HepG2 (cell line): ENCODE results near the gene TCF3. TPM values are rescaled to one million over a fixed set of nuclear protein-coding genes. Genes with fewer than 3 reads are reported as not detected.

ENCODE experiments used
- ADNP ChIP-seq: sonication (generic); formaldehyde crosslinking; IDR thresholded peaks from 2 replicates; pipeline ENCODE4 v1.4.0; 2020; ENCODE audit warnings: missing genetic modification reagents
- ATF7 ChIP-seq, 2 experiments: fragments of 450-650 bp in 1 of 2; sonication (generic) in 1 of 2; formaldehyde crosslinking in 1 of 2; IDR thresholded peaks; 2 replicates each; pipeline versions ENCODE4 v1.4.0 to v1.6.1; 2016 to 2020; ENCODE audit warnings: antibody characterized with exemption in 1 of 2, mild to moderate bottlenecking in 1 of 2, missing genetic modification reagents in 1 of 2
- CBFB ChIP-seq: sonication (generic); formaldehyde crosslinking; IDR thresholded peaks from 2 replicates; pipeline ENCODE4 v1.4.0; 2020; ENCODE audit warnings: missing genetic modification reagents
- ELF1 ChIP-seq: sonication (generic); formaldehyde crosslinking; IDR thresholded peaks from 2 replicates; pipeline ENCODE4 v1.4.0; 2020; ENCODE audit warnings: missing genetic modification reagents
- ESRRA ChIP-seq: sonication (generic); formaldehyde crosslinking; IDR thresholded peaks from 2 replicates; pipeline ENCODE4 v1.5.1; 2020; ENCODE audit warnings: mild to moderate bottlenecking, low read depth, missing genetic modification reagents
- GABPA ChIP-seq, 2 experiments: IDR thresholded peaks; 2 replicates each; pipeline ENCODE4 v1.6.1; 2011 to 2016; ENCODE audit warnings: low read depth in 2 of 2, low read length in 1 of 2, missing biosample characterization in 1 of 2, missing genetic modification characterization in 1 of 2
- HOXA3 ChIP-seq: sonication (generic); formaldehyde crosslinking; IDR thresholded peaks from 2 replicates; pipeline ENCODE4 v1.5.0; 2020; ENCODE audit warnings: missing genetic modification reagents
- ISL2 ChIP-seq: sonication (generic); formaldehyde crosslinking; IDR thresholded peaks from 2 replicates; pipeline ENCODE4 v1.5.0; 2020; ENCODE audit warnings: missing genetic modification reagents
- MXD4 ChIP-seq: IDR thresholded peaks from 2 replicates; pipeline ENCODE4 v1.6.1; 2016; ENCODE audit warnings: mild to moderate bottlenecking, missing biosample characterization, missing genetic modification reagents
- NR2F2 ChIP-seq: IDR thresholded peaks from 2 replicates; pipeline ENCODE4 v1.6.1; 2012; ENCODE audit warnings: low read depth, inconsistent platforms, borderline replicate concordance
- RBM39 ChIP-seq: fragments of 200-400 bp; formaldehyde crosslinking; IDR thresholded peaks from one replicate; pipeline ENCODE4 v1.6.1; 2018; ENCODE audit warnings: antibody characterized with exemption, mild to moderate bottlenecking, low read depth, low read length; ENCODE audit not compliant: poor library complexity, severe bottlenecking
- SMAD9 ChIP-seq: sonication (generic); formaldehyde crosslinking; IDR thresholded peaks from 2 replicates; pipeline ENCODE4 v1.5.1; 2020; ENCODE audit warnings: mild to moderate bottlenecking, missing genetic modification reagents
- SOX6 ChIP-seq, 2 experiments: fragments of 450-650 bp in 1 of 2; sonication (generic) in 1 of 2; formaldehyde crosslinking in 1 of 2; IDR thresholded peaks; 2 replicates each; pipeline versions ENCODE4 v1.4.0 to v1.6.1; 2017 to 2020; ENCODE audit warnings: antibody characterized with exemption in 1 of 2, mild to moderate bottlenecking in 1 of 2, missing genetic modification reagents in 1 of 2
- SRSF1 ChIP-seq: fragments of 200-400 bp; formaldehyde crosslinking; optimal IDR thresholded peaks from 2 replicates; pipeline ENCODE3; 2017; ENCODE audit warnings: mild to moderate bottlenecking, low read depth, low read length, moderate library complexity
- TBP ChIP-seq: sonication (generic); formaldehyde crosslinking; IDR thresholded peaks from 2 replicates; pipeline ENCODE4 v1.5.0; 2020; ENCODE audit warnings: missing genetic modification reagents
- ZNF644 ChIP-seq: IDR thresholded peaks from 2 replicates; pipeline ENCODE4 v1.6.1; 2016; ENCODE audit warnings: low read depth
- ZNF75D ChIP-seq: sonication (generic); formaldehyde crosslinking; IDR thresholded peaks from 2 replicates; pipeline ENCODE4 v1.8.1; 2023; ENCODE audit warnings: missing genetic modification reagents, mild to moderate bottlenecking, borderline replicate concordance
- ZNF768 ChIP-seq: sonication (generic); formaldehyde crosslinking; IDR thresholded peaks from 2 replicates; pipeline ENCODE4 v1.4.0; 2020; ENCODE audit warnings: missing genetic modification reagents
- ZNF772 ChIP-seq: sonication (generic); formaldehyde crosslinking; IDR thresholded peaks from 2 replicates; pipeline ENCODE4 v1.5.0; 2020; ENCODE audit warnings: mild to moderate bottlenecking, missing genetic modification reagents
- polyA plus RNA-seq, 8 experiments: library from polyadenylated mRNA; depleted of rRNA in 3 of 8; stranded (reverse) in 7 of 8; unstranded in 1 of 8; fragments of >200 nt; fragmentation: Illumina TruSeq in 4 of 8; extraction: Trizol in 4 of 8; gene quantifications; 2 replicates each; pipeline versions ENCODE4 v1.2.1 to v1.2.3, GENCODE V29; 2011 to 2016; ENCODE audit warnings: low read depth in 4 of 8, missing spikeins in 1 of 8, mixed read lengths in 1 of 8; ENCODE audit not compliant: insufficient read depth in 1 of 8
- total RNA-seq, 5 experiments: library from RNA; depleted of rRNA; stranded (reverse); fragments of >200 nt; fragmentation: Illumina TruSeq; extraction: Trizol; gene quantifications; 2 replicates each; pipeline ENCODE4 v1.2.3, GENCODE V29; 2016; ENCODE audit warnings: low read depth in 1 of 5
- TF ChIP-seq, protein P1 (sequence below): sonication (generic); formaldehyde crosslinking; IDR thresholded peaks from 2 replicates; pipeline ENCODE4 v1.5.1; 2020; ENCODE audit warnings: mild to moderate bottlenecking, missing genetic modification reagents, borderline replicate concordance
- TF ChIP-seq, protein P2 (sequence below): sonication (generic); formaldehyde crosslinking; IDR thresholded peaks from 2 replicates; pipeline ENCODE4 v1.9.0; 2022; ENCODE audit warnings: low read depth, missing genetic modification reagents
- TF ChIP-seq, protein P3 (sequence below): IDR thresholded peaks from 2 replicates; pipeline ENCODE4 v1.6.1; 2016; ENCODE audit warnings: missing biosample characterization, missing genetic modification reagents, low read depth

TCF3 gene
- total and polyA plus RNA-seq, 2 of the 13 experiments (the other 11 are each of a cell fraction or from before 2014, with no cell fraction given), result 51.4 to 53.2 TPM

DNA sequence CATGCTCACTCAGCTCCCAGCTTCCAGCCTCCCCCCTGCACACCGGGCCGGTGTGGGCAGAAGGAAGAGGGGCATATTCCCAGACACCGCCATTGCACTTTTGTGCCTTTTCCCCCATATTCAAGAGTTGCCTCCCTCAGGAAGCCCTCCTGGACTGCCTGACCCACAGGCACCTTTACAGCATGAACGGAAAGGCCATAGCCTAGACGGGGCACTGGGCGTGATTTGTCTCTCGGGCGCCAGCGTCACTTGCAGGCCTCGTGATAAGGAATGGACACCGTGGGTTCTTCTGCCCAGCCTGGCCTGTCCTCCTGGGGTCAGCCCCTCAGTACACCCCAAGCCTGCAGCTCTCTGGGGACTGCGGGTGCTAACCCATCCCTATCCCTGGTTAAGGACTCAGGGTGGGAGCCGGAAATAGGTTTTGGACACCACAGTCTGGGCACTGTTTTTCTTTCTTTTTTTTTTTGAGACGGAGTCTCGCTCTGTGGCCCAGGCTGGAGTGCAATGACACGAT, 46.2 kb downstream of the TCF3 start (continued):
- TF ChIP-seq ISL2 (0 out of 2 replicates have a peak, but pooled peaks have one; percentile 8), MXD4 (CRISPR knock-in tag) (no peak), GABPA (IDR thresholded peaks at IDR 0.05; ENCODE audit: low read depth, low read length) (no peak), GABPA (CRISPR knock-in tag; IDR thresholded peaks at IDR 0.05; ENCODE audit: low read depth) (no peak), HOXA3 (CRISPR knock-in tag) (no peak), SRSF1 (no peak), ZNF644 (CRISPR knock-in tag) (no peak), TBP (CRISPR knock-in tag) (no peak), SOX6 (IDR thresholded peaks at IDR 0.05) (no peak), SOX6 (CRISPR knock-in tag; IDR thresholded peaks at IDR 0.05) (no peak), NR2F2 (no peak), ZNF768 (CRISPR knock-in tag) (peak; percentile 35; the same call in 1 of the 2 replicates), ZNF772 (CRISPR knock-in tag) (peak; percentile 41), ESRRA (CRISPR knock-in tag) (no peak), ELF1 (CRISPR knock-in tag) (peak; percentile 3; the same call in 1 of the 2 replicates), SMAD9 (CRISPR knock-in tag) (no peak), ATF7 (IDR thresholded peaks at IDR 0.05) (no peak), ATF7 (CRISPR knock-in tag; IDR thresholded peaks at IDR 0.05) (no peak), CBFB (CRISPR knock-in tag) (no peak), RBM39 (peak; percentile 77), ZNF75D (CRISPR knock-in tag) (no peak), ADNP (peak; percentile 65; the same call in 1 of the 2 replicates)
- TF ChIP-seq, protein P1, sequence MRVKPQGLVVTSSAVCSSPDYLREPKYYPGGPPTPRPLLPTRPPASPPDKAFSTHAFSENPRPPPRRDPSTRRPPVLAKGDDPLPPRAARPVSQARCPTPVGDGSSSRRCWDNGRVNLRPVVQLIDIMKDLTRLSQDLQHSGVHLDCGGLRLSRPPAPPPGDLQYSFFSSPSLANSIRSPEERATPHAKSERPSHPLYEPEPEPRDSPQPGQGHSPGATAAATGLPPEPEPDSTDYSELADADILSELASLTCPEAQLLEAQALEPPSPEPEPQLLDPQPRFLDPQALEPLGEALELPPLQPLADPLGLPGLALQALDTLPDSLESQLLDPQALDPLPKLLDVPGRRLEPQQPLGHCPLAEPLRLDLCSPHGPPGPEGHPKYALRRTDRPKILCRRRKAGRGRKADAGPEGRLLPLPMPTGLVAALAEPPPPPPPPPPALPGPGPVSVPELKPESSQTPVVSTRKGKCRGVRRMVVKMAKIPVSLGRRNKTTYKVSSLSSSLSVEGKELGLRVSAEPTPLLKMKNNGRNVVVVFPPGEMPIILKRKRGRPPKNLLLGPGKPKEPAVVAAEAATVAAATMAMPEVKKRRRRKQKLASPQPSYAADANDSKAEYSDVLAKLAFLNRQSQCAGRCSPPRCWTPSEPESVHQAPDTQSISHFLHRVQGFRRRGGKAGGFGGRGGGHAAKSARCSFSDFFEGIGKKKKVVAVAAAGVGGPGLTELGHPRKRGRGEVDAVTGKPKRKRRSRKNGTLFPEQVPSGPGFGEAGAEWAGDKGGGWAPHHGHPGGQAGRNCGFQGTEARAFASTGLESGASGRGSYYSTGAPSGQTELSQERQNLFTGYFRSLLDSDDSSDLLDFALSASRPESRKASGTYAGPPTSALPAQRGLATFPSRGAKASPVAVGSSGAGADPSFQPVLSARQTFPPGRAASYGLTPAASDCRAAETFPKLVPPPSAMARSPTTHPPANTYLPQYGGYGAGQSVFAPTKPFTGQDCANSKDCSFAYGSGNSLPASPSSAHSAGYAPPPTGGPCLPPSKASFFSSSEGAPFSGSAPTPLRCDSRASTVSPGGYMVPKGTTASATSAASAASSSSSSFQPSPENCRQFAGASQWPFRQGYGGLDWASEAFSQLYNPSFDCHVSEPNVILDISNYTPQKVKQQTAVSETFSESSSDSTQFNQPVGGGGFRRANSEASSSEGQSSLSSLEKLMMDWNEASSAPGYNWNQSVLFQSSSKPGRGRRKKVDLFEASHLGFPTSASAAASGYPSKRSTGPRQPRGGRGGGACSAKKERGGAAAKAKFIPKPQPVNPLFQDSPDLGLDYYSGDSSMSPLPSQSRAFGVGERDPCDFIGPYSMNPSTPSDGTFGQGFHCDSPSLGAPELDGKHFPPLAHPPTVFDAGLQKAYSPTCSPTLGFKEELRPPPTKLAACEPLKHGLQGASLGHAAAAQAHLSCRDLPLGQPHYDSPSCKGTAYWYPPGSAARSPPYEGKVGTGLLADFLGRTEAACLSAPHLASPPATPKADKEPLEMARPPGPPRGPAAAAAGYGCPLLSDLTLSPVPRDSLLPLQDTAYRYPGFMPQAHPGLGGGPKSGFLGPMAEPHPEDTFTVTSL (CRISPR knock-in tag), result no peak
- TF ChIP-seq, protein P2, sequence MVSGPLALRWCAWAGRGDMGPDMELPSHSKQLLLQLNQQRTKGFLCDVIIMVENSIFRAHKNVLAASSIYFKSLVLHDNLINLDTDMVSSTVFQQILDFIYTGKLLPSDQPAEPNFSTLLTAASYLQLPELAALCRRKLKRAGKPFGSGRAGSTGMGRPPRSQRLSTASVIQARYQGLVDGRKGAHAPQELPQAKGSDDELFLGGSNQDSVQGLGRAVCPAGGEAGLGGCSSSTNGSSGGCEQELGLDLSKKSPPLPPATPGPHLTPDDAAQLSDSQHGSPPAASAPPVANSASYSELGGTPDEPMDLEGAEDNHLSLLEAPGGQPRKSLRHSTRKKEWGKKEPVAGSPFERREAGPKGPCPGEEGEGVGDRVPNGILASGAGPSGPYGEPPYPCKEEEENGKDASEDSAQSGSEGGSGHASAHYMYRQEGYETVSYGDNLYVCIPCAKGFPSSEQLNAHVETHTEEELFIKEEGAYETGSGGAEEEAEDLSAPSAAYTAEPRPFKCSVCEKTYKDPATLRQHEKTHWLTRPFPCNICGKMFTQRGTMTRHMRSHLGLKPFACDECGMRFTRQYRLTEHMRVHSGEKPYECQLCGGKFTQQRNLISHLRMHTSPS (CRISPR knock-in tag), result no peak
- TF ChIP-seq, protein P3, sequence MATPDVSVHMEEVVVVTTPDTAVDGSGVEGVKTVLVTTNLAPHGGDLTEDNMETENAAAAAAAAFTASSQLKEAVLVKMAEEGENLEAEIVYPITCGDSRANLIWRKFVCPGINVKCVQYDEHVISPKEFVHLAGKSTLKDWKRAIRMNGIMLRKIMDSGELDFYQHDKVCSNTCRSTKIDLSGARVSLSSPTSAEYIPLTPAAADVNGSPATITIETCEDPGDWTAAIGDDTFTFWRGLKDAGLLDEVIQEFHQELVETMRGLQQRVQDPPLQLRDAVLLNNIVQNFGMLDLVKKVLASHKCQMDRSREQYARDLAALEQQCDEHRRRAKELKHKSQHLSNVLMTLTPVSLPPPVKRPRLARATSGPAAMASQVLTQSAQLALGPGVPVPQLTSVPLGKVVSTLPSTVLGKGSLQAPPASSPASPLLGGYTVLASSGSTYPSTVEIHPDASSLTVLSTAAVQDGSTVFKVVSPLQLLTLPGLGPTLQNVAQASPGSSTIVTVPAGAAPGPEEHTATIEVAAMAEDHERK (CRISPR knock-in tag), result 0 out of 2 replicates have a peak, but pooled peaks have one; percentile 24
